HepG2 (cell line): ENCODE data around the gene HOXA7. TPM values are rescaled to one million over a fixed set of nuclear protein-coding genes. Genes with fewer than 3 reads are reported as not detected.

Source experiments
- ARID2 ChIP-seq: sonication (generic); formaldehyde crosslinking; IDR thresholded peaks from 2 replicates; pipeline ENCODE4 v1.8.1; 2022; ENCODE audit warnings: mild to moderate bottlenecking, missing genetic modification reagents, borderline replicate concordance
- DPF2 ChIP-seq: sonication (generic); formaldehyde crosslinking; IDR thresholded peaks from 2 replicates; pipeline ENCODE4 v1.4.0; 2020; ENCODE audit warnings: mild to moderate bottlenecking, low read depth, missing genetic modification reagents, borderline replicate concordance
- HIVEP1 ChIP-seq: sonication (generic); formaldehyde crosslinking; IDR thresholded peaks from 2 replicates; pipeline ENCODE4 v1.4.0; 2020; ENCODE audit warnings: mild to moderate bottlenecking, missing genetic modification reagents
- HNRNPUL1 ChIP-seq: fragments of 200-400 bp; formaldehyde crosslinking; IDR thresholded peaks from 2 replicates; pipeline ENCODE4 v1.6.1; 2017; ENCODE audit warnings: low read depth, mild to moderate bottlenecking, low read length, moderate library complexity
- KIAA2018 ChIP-seq: sonication (generic); formaldehyde crosslinking; IDR thresholded peaks from 2 replicates; pipeline ENCODE4 v1.5.0; 2020; ENCODE audit warnings: mild to moderate bottlenecking, missing genetic modification reagents, borderline replicate concordance
- MZF1 ChIP-seq: sonication (generic); formaldehyde crosslinking; IDR thresholded peaks from 2 replicates; pipeline ENCODE4 v1.8.1; 2023; ENCODE audit warnings: mild to moderate bottlenecking, missing genetic modification reagents, borderline replicate concordance
- STAT5B ChIP-seq: sonication (generic); formaldehyde crosslinking; IDR thresholded peaks from 2 replicates; pipeline ENCODE4 v1.4.0; 2020; ENCODE audit warnings: missing genetic modification reagents
- TSC22D2 ChIP-seq: sonication (generic); formaldehyde crosslinking; IDR thresholded peaks from 2 replicates; pipeline ENCODE4 v1.5.1; 2020; ENCODE audit warnings: missing genetic modification reagents, mild to moderate bottlenecking, borderline replicate concordance
- ZFAT ChIP-seq: sonication (generic); formaldehyde crosslinking; conservative IDR thresholded peaks from 2 replicates; pipeline ENCODE4 v1.8.1; 2023; ENCODE audit warnings: missing genetic modification reagents, inconsistent platforms
- ZFP41 ChIP-seq: sonication (generic); formaldehyde crosslinking; IDR thresholded peaks from 2 replicates; pipeline ENCODE4 v1.4.0; 2020; ENCODE audit warnings: mild to moderate bottlenecking, missing genetic modification reagents, borderline replicate concordance
- ZFP90 ChIP-seq: sonication (generic); formaldehyde crosslinking; IDR thresholded peaks from 2 replicates; pipeline ENCODE4 v1.8.0; 2022; ENCODE audit warnings: missing genetic modification reagents, mild to moderate bottlenecking, inconsistent platforms, borderline replicate concordance
- ZMAT3 ChIP-seq: sonication (generic); formaldehyde crosslinking; conservative IDR thresholded peaks from 2 replicates; pipeline ENCODE4 v1.7.0; 2021; ENCODE audit warnings: missing genetic modification reagents
- ZNF30 ChIP-seq: sonication (generic); formaldehyde crosslinking; IDR thresholded peaks from 2 replicates; pipeline ENCODE4 v1.5.0; 2020; ENCODE audit warnings: mild to moderate bottlenecking, missing genetic modification reagents
- ZNF329 ChIP-seq: sonication (generic); formaldehyde crosslinking; IDR thresholded peaks from 2 replicates; pipeline ENCODE4 v1.9.0; 2021; ENCODE audit warnings: low read depth, mild to moderate bottlenecking, missing genetic modification reagents
- ZNF550 ChIP-seq: sonication (generic); formaldehyde crosslinking; IDR thresholded peaks from 2 replicates; pipeline ENCODE4 v1.4.0; 2020; ENCODE audit warnings: mild to moderate bottlenecking, missing genetic modification reagents, borderline replicate concordance
- ZNF572 ChIP-seq: sonication (generic); formaldehyde crosslinking; IDR thresholded peaks from 2 replicates; pipeline ENCODE4 v1.5.1; 2020; ENCODE audit warnings: mild to moderate bottlenecking, missing genetic modification reagents
- ZNF776 ChIP-seq: sonication (generic); formaldehyde crosslinking; IDR thresholded peaks from 2 replicates; pipeline ENCODE4 v1.4.0; 2020; ENCODE audit warnings: mild to moderate bottlenecking, missing genetic modification reagents
- ZNF788 ChIP-seq: sonication (generic); formaldehyde crosslinking; IDR thresholded peaks from 2 replicates; pipeline ENCODE4 v1.5.0; 2020; ENCODE audit warnings: mild to moderate bottlenecking, missing genetic modification reagents, borderline replicate concordance
- polyA plus RNA-seq, 8 experiments: library from polyadenylated mRNA; depleted of rRNA in 3 of 8; stranded (reverse) in 7 of 8; unstranded in 1 of 8; fragments of >200 nt; fragmentation: Illumina TruSeq in 4 of 8; extraction: Trizol in 4 of 8; gene quantifications; 2 replicates each; pipeline versions ENCODE4 v1.2.1 to v1.2.3, GENCODE V29; 2011 to 2016; ENCODE audit warnings: low read depth in 4 of 8, missing spikeins in 1 of 8, mixed read lengths in 1 of 8; ENCODE audit not compliant: insufficient read depth in 1 of 8
- total RNA-seq, 5 experiments: library from RNA; depleted of rRNA; stranded (reverse); fragments of >200 nt; fragmentation: Illumina TruSeq; extraction: Trizol; gene quantifications; 2 replicates each; pipeline ENCODE4 v1.2.3, GENCODE V29; 2016; ENCODE audit warnings: low read depth in 1 of 5
- TF ChIP-seq, protein P1 (sequence below): sonication (generic); formaldehyde crosslinking; IDR thresholded peaks from 2 replicates; pipeline ENCODE4 v1.5.0; 2020; ENCODE audit warnings: mild to moderate bottlenecking, missing genetic modification reagents, borderline replicate concordance

The HOXA7 gene
- total and polyA plus RNA-seq, 2 of the 13 experiments (the other 11 are each of a cell fraction or from before 2014, with no cell fraction given): 0.05 TPM; not detected in 1

GRCh38 chr7:27122077-27122910 is 34.2 kb downstream of the HOXA7 start (continued):
- TF ChIP-seq MZF1 (CRISPR knock-in tag) (no peak), ARID2 (CRISPR knock-in tag) (0 out of 2 replicates have a peak, but pooled peaks have one; percentile 34), ZFAT (CRISPR knock-in tag) (no peak), ZNF776 (0 out of 2 replicates have a peak, but pooled peaks have one; percentile 35), ZNF30 (CRISPR knock-in tag) (no peak), HNRNPUL1 (peak; percentile 72), ZFP41 (CRISPR knock-in tag) (no peak), ZMAT3 (CRISPR knock-in tag) (0 out of 2 replicates have a peak, but pooled peaks have one; percentile 53), ZNF550 (no peak), ZNF572 (CRISPR knock-in tag) (no peak), KIAA2018 (CRISPR knock-in tag) (no peak), STAT5B (CRISPR knock-in tag) (no peak), ZNF329 (CRISPR knock-in tag) (no peak), ZNF788 (CRISPR knock-in tag) (no peak; the same call in 1 of the 2 replicates), TSC22D2 (CRISPR knock-in tag) (no peak), HIVEP1 (CRISPR knock-in tag) (no peak; the same call in 1 of the 2 replicates), DPF2 (CRISPR knock-in tag) (no peak; the same call in 1 of the 2 replicates), ZFP90 (CRISPR knock-in tag) (no peak)
- TF ChIP-seq, protein P1, sequence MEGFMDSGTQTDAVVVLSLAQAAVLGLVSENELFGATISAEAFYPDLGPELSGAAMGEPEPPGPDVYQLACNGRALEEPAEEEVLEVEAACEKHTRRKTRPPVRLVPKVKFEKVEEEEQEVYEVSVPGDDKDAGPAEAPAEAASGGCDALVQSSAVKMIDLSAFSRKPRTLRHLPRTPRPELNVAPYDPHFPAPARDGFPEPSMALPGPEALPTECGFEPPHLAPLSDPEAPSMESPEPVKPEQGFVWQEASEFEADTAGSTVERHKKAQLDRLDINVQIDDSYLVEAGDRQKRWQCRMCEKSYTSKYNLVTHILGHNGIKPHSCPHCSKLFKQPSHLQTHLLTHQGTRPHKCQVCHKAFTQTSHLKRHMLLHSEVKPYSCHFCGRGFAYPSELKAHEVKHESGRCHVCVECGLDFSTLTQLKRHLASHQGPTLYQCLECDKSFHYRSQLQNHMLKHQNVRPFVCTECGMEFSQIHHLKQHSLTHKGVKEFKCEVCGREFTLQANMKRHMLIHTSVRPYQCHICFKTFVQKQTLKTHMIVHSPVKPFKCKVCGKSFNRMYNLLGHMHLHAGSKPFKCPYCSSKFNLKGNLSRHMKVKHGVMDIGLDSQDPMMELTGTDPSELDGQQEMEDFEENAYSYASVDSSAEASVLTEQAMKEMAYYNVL: peak; percentile 54; the same call in 1 of the 2 replicates
